Measurements from ENCODE around the gene GINS1.

- no peak for TF ChIP-seq ZNF83 (CRISPR knock-in tag; IDR thresholded peaks at IDR 0.05; ENCODE audit: borderline replicate concordance)
- no peak for TF ChIP-seq CEBPB (IDR thresholded peaks at IDR 0.05; ENCODE audit: borderline replicate concordance, low read depth, low read length)
- TF ChIP-seq GABPB1 (CRISPR knock-in tag; IDR thresholded peaks at IDR 0.05) = no peak
- TF ChIP-seq MAF1 (CRISPR knock-in tag; IDR thresholded peaks at IDR 0.05; ENCODE audit: borderline replicate concordance) = no peak
- TF ChIP-seq SP1 (IDR thresholded peaks at IDR 0.05) = no peak
- TF ChIP-seq SP1 (CRISPR knock-in tag; IDR thresholded peaks at IDR 0.05) = no peak
- TF ChIP-seq FIP1L1 (IDR thresholded peaks at IDR 0.05; ENCODE audit: borderline replicate concordance, insufficient read depth, low read depth, low read length) = no peak
- TF ChIP-seq, protein P1, sequence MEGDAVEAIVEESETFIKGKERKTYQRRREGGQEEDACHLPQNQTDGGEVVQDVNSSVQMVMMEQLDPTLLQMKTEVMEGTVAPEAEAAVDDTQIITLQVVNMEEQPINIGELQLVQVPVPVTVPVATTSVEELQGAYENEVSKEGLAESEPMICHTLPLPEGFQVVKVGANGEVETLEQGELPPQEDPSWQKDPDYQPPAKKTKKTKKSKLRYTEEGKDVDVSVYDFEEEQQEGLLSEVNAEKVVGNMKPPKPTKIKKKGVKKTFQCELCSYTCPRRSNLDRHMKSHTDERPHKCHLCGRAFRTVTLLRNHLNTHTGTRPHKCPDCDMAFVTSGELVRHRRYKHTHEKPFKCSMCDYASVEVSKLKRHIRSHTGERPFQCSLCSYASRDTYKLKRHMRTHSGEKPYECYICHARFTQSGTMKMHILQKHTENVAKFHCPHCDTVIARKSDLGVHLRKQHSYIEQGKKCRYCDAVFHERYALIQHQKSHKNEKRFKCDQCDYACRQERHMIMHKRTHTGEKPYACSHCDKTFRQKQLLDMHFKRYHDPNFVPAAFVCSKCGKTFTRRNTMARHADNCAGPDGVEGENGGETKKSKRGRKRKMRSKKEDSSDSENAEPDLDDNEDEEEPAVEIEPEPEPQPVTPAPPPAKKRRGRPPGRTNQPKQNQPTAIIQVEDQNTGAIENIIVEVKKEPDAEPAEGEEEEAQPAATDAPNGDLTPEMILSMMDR (CRISPR knock-in tag; IDR thresholded peaks at IDR 0.05) = no peak
Measured at GRCh38 chr20:25487975-25488374, 80.5 kb downstream of the GINS1 start.

Data from HepG2 (cell line).